B cell (primary cell): ENCODE results near the gene PAK3. TPM values are rescaled to one million over a fixed set of nuclear protein-coding genes. Genes with fewer than 3 reads are reported as not detected.

Experiments used
- ATAC-seq: fragments of 200-7000 bp; cut with Tn5 transposase; one replicate; pipeline ENCODE4 v1.10.0; 2021; ENCODE audit warnings: low read depth, mild to moderate bottlenecking, moderate number of reproducible peaks, moderate library complexity
- CTCF ChIA-PET: fragments of 350-600 bp; sonication (Branson Sonifier 250); formaldehyde crosslinking; loops from one replicate; lab custom pipeline; 2021; ENCODE audit warnings: antibody characterized with exemption, inconsistent platforms; lab: Charles Lee
- POLR2A ChIA-PET: fragments of 350-600 bp; sonication (Branson Sonifier 250); formaldehyde crosslinking; loops from one replicate; lab custom pipeline; 2021; ENCODE audit warnings: antibody characterized with exemption; lab: Charles Lee
- DNase-seq: peaks from one replicate; pipeline ENCODE4 v3.0.0; 2013
- H2AFZ ChIP-seq: 2 replicates; pipeline ENCODE4 v1.6.1; 2012; ENCODE audit warnings: mild to moderate bottlenecking, low read depth, low read length; ENCODE audit not compliant: insufficient read depth, poor library complexity, severe bottlenecking
- H3K27ac ChIP-seq, 2 donors: 1 replicate in 1 of 2; 2 replicates in 1 of 2; pipeline ENCODE4 v1.5.1; 2012 to 2013; ENCODE audit warnings: low read length in 2 of 2, mild to moderate bottlenecking in 2 of 2, moderate library complexity in 1 of 2
- H3K27me3 ChIP-seq, 4 experiments: fragments of 200-600 bp in 1 of 4; sonication (generic) in 1 of 4; replicated peaks in 1 of 4; 1 replicate in 2 of 4; 2 replicates in 2 of 4; pipeline versions ENCODE4 v1.6.1 to v1.7.0; 2013 to 2016; ENCODE audit warnings: low read length in 3 of 4, mild to moderate bottlenecking in 2 of 4, mixed read lengths in 1 of 4, moderate library complexity in 1 of 4; ENCODE audit not compliant: insufficient read depth in 4 of 4, control insufficient read depth in 3 of 4; ENCODE audit errors: control extremely low read depth in 1 of 4
- H3K36me3 ChIP-seq, 2 experiments: replicated peaks in 1 of 2; 1 replicate in 1 of 2; 2 replicates in 1 of 2; pipeline versions ENCODE4 v1.6.1 to v1.7.1; 2013; ENCODE audit warnings: low read length in 1 of 2; ENCODE audit not compliant: insufficient read depth in 2 of 2, control insufficient read depth in 1 of 2; ENCODE audit errors: control extremely low read depth in 1 of 2, extremely low read depth in 1 of 2
- H3K4me1 ChIP-seq, 2 donors: fragments of 200-600 bp in 1 of 2; sonication (generic) in 1 of 2; 1 replicate in 1 of 2; 2 replicates in 1 of 2; pipeline versions ENCODE4 v1.5.1 to v1.6.1; 2013 to 2017; ENCODE audit warnings: low read length in 2 of 2; ENCODE audit not compliant: control insufficient read depth in 2 of 2, insufficient read depth in 2 of 2
- H3K4me2 ChIP-seq: replicated peaks from 2 replicates; pipeline ENCODE3; 2012; ENCODE audit warnings: mild to moderate bottlenecking, low read depth, low read length; ENCODE audit not compliant: poor library complexity, severe bottlenecking
- H3K4me3 ChIP-seq, 5 experiments: fragments of 200-600 bp in 1 of 5; sonication (generic) in 1 of 5; 1 replicate in 3 of 5; 2 replicates in 2 of 5; pipeline versions ENCODE4 v1.5.1 to v1.7.0; 2011 to 2016; ENCODE audit warnings: low read length in 4 of 5, mild to moderate bottlenecking in 4 of 5, low read depth in 2 of 5, control low read depth in 1 of 5, moderate library complexity in 1 of 5; ENCODE audit not compliant: insufficient read depth in 1 of 5; ENCODE audit errors: control extremely low read depth in 1 of 5, extremely low read depth in 1 of 5
- H3K79me2 ChIP-seq: fragments of 200-600 bp; sonication (generic); one replicate; pipeline ENCODE4 v1.6.0; 2016; ENCODE audit warnings: low read length; ENCODE audit not compliant: control insufficient read depth, insufficient read depth
- H3K9ac ChIP-seq: fragments of 200-600 bp; sonication (generic); 2 replicates; pipeline ENCODE4 v1.6.1; 2017; ENCODE audit warnings: mild to moderate bottlenecking, low read length, moderate library complexity
- H3K9me3 ChIP-seq, 3 donors: one replicate each; pipeline versions ENCODE4 v1.6.1 to v1.7.1; 2013; ENCODE audit warnings: low read length in 2 of 3; ENCODE audit not compliant: control insufficient read depth in 2 of 3, insufficient read depth in 1 of 3; ENCODE audit errors: control extremely low read depth in 1 of 3
- H4K20me1 ChIP-seq: 2 replicates; pipeline ENCODE4 v1.6.0; 2012; ENCODE audit warnings: mild to moderate bottlenecking, low read length; ENCODE audit not compliant: insufficient read depth, control insufficient read depth, poor library complexity, severe bottlenecking
- H3K27ac Mint-ChIP-seq: one replicate; pipeline ENCODE4 v1.8.0; 2021; ENCODE audit warnings: mixed read lengths
- H3K27me3 Mint-ChIP-seq: one replicate; pipeline ENCODE4 v1.8.0; 2021; ENCODE audit warnings: mixed read lengths
- H3K4me1 Mint-ChIP-seq: one replicate; pipeline ENCODE4 v1.8.0; 2021; ENCODE audit warnings: mixed read lengths
- H3K4me3 Mint-ChIP-seq: one replicate; pipeline ENCODE4 v1.8.0; 2021; ENCODE audit warnings: mixed read lengths
- H3K9me3 Mint-ChIP-seq: one replicate; pipeline ENCODE4 v1.8.0; 2022; ENCODE audit warnings: mixed read lengths; ENCODE audit not compliant: insufficient read depth
- EZH2 ChIP-seq: IDR thresholded peaks from 2 replicates; pipeline ENCODE4 v1.6.1; 2012; ENCODE audit warnings: borderline replicate concordance, low read depth, mild to moderate bottlenecking, moderate library complexity, low read length; ENCODE audit not compliant: insufficient read depth, poor library complexity, severe bottlenecking
- WGBS: methylation state at CpG from one replicate; pipeline ENCODE4 v1.1.5; 2013; ENCODE audit warnings: missing lambda C conversion rate; ENCODE audit not compliant: insufficient coverage; 5-methylcytosine and 5-hydroxymethylcytosine counted together
- intact Hi-C: fragments of 100-400 bp; cut with micrococcal nuclease; formaldehyde crosslinking; loops from one replicate; pipeline ENCODE4 v1.10.0; 2022
- polyA plus RNA-seq: library from polyadenylated mRNA; depleted of rRNA; stranded (reverse); fragments of >200 nt; gene quantifications from 2 replicates; pipeline ENCODE4 v1.2.3, GENCODE V29; 2012
- total RNA-seq, 2 donors: library from RNA; stranded (reverse); fragments of 120-200 nt in 1 of 2; gene quantifications; 1 replicate in 1 of 2; 2 replicates in 1 of 2; pipeline versions ENCODE4 v1.2.3 to v1.2.4, GENCODE V29; 2013 to 2022
- TF ChIP-seq, protein P1 (sequence below): fragments of 200-600 bp; IDR thresholded peaks from one replicate; pipeline ENCODE4 v1.8.0; 2022; ENCODE audit warnings: antibody characterized with exemption, mild to moderate bottlenecking

The PAK3 gene
- total and polyA plus RNA-seq, 2 donors (not counting 1 experiment from before 2014, with no cell fraction given) = 0.17 TPM; not detected in 1

DNA sequence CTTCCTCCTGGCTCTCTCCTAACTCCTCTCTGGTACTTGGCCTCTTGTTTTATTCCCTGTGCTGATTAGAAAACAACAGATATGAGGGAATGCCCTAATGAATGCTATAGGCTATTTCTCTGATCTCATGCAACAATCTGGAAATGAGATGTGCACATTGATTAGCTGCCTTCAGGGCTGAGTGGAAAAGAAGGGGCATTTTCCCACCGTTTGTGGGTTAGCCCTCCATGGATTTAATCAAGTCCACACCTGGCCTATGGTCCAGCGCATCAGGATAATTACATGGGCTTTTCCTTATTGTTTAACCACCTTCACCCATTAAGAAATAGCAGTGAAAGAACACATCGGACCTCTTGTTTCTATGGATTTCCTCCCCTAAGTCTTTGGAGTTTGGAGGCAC is 104.3 kb downstream of the PAK3 start:
- intact Hi-C loops = no loop called here
- WGBS = no CpG with 5 or more reads among the region's 3 CpGs
- no peaks in the 10 kb centered on the region for H3K36me3 ChIP-seq
- no peak for ATAC-seq
- ChIA-PET POLR2A (no interaction called here), CTCF (no interaction called here)
- H3K4me1 ChIP-seq = no peaks in the 10 kb centered on the region
- no peaks in the 10 kb centered on the region for H3K9me3 Mint-ChIP-seq
- H3K4me3 Mint-ChIP-seq = no peak overlapping the region
- H3K79me2 ChIP-seq = no peaks in the 10 kb centered on the region
- no peak overlapping the region for H3K27ac Mint-ChIP-seq
- no peaks in the 10 kb centered on the region for H3K4me1 Mint-ChIP-seq
- H3K9ac ChIP-seq = no peak overlapping the region
- no peak overlapping the region for H3K4me2 ChIP-seq
- no peak for DNase-seq
- no peak overlapping the region for H3K27ac ChIP-seq
- no peaks in the 10 kb centered on the region for H4K20me1 ChIP-seq
- H3K27me3 Mint-ChIP-seq = no peaks in the 10 kb centered on the region
- H3K27me3 ChIP-seq = peaks cover 0 to 2% (median 0%) of the 10 kb centered on the region in 4 experiments
- no peaks in the 10 kb centered on the region for H3K9me3 ChIP-seq
- no peak overlapping the region for H3K4me3 ChIP-seq
- H2AFZ ChIP-seq = no peak overlapping the region
- no peak for TF ChIP-seq EZH2
- TF ChIP-seq, protein P1, sequence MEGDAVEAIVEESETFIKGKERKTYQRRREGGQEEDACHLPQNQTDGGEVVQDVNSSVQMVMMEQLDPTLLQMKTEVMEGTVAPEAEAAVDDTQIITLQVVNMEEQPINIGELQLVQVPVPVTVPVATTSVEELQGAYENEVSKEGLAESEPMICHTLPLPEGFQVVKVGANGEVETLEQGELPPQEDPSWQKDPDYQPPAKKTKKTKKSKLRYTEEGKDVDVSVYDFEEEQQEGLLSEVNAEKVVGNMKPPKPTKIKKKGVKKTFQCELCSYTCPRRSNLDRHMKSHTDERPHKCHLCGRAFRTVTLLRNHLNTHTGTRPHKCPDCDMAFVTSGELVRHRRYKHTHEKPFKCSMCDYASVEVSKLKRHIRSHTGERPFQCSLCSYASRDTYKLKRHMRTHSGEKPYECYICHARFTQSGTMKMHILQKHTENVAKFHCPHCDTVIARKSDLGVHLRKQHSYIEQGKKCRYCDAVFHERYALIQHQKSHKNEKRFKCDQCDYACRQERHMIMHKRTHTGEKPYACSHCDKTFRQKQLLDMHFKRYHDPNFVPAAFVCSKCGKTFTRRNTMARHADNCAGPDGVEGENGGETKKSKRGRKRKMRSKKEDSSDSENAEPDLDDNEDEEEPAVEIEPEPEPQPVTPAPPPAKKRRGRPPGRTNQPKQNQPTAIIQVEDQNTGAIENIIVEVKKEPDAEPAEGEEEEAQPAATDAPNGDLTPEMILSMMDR = no peak

DNA sequence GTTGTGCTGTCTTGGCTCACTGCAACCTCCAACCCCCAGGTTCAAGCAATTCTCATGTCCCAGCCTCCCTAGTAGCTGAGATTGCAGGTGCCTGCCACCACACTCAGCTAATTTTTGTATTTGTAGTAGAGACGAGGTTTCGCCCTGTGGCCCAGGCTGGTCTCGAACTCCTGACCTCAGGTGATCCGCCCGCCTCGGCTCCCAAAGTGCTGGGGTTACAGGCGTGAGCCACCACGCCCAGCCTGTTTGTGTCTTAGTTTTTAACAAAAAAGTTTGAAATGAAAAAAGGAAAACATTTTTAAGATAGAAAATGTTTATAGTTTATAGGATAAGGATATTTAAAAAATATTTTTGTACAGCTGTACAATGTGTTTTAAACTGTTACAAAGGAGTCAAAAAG is 111.9 kb downstream of the PAK3 start:
- no peak for DNase-seq
- H3K4me2 ChIP-seq = no peak overlapping the region

More for the DNA sequence above, 111.9 kb downstream of the PAK3 start:
- ChIA-PET CTCF (no interaction called here), POLR2A (no interaction called here)
- Histone ChIP-seq H3K36me3 (no peaks in the 10 kb centered on the region), H3K4me1 (no peaks in the 10 kb centered on the region), H3K27me3 (no peaks in the 10 kb centered on the region), H3K27ac (no peak overlapping the region), H3K9me3 (no peaks in the 10 kb centered on the region), H3K79me2 (no peaks in the 10 kb centered on the region), H4K20me1 (no peaks in the 10 kb centered on the region), H2AFZ (no peak overlapping the region), H3K4me3 (no peak overlapping the region), H3K9ac (no peak overlapping the region)
- TF ChIP-seq, protein P1 = no peak
- no peak for TF ChIP-seq EZH2
- no peaks in the 10 kb centered on the region for H3K4me1 Mint-ChIP-seq
- no peaks in the 10 kb centered on the region for H3K9me3 Mint-ChIP-seq
- no peak overlapping the region for H3K4me3 Mint-ChIP-seq
- no peaks in the 10 kb centered on the region for H3K27me3 Mint-ChIP-seq
- intact Hi-C loops = no loop called here
- ATAC-seq = no peak
- no peak overlapping the region for H3K27ac Mint-ChIP-seq
- WGBS = 100% methylated on average over 6 of the region's 8 CpGs
